Measurements from ENCODE around the gene PHF5A.

GRCh38 chr22:41512421-41513194 is 44.1 kb upstream of the PHF5A start:
- TF ChIP-seq CTCF (IDR thresholded peaks at IDR 0.05; ENCODE audit: borderline replicate concordance, extremely low read depth, low read length, poor library complexity, severe bottlenecking): no peak
- TF ChIP-seq EZH2 (IDR thresholded peaks at IDR 0.05; ENCODE audit: borderline replicate concordance, low read depth, low read length, severe bottlenecking): no peak
